ENCODE results near the gene MS4A8.

- TF ChIP-seq CTCF (IDR thresholded peaks at IDR 0.05 in 8 of 11, conservative IDR thresholded peaks at IDR 0.05 in 3 of 11) (no peak), POLR2A (IDR thresholded peaks at IDR 0.05) (no peak)
Measured at GRCh38 chr11:60680455-60681119, 18.8 kb upstream of the MS4A8 start.

Measured in spleen (tissue), 7 donors.